GF-D8 (cell line): ENCODE measurements around the gene VSTM2A.
"Not testable (repeated sequence)": the region's sequence is repeated elsewhere in the genome, so short reads cannot be mapped to it uniquely, and the experiment has no call there.

Source experiments
- DNase-seq: peaks from one replicate; lab custom pipeline; 2025; lab: John Stamatoyannopoulos, UW

The VSTM2A gene, protein sequence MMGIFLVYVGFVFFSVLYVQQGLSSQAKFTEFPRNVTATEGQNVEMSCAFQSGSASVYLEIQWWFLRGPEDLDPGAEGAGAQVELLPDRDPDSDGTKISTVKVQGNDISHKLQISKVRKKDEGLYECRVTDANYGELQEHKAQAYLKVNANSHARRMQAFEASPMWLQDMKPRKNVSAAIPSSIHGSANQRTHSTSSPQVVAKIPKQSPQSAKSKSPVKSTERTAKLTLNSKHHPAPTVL

DNA sequence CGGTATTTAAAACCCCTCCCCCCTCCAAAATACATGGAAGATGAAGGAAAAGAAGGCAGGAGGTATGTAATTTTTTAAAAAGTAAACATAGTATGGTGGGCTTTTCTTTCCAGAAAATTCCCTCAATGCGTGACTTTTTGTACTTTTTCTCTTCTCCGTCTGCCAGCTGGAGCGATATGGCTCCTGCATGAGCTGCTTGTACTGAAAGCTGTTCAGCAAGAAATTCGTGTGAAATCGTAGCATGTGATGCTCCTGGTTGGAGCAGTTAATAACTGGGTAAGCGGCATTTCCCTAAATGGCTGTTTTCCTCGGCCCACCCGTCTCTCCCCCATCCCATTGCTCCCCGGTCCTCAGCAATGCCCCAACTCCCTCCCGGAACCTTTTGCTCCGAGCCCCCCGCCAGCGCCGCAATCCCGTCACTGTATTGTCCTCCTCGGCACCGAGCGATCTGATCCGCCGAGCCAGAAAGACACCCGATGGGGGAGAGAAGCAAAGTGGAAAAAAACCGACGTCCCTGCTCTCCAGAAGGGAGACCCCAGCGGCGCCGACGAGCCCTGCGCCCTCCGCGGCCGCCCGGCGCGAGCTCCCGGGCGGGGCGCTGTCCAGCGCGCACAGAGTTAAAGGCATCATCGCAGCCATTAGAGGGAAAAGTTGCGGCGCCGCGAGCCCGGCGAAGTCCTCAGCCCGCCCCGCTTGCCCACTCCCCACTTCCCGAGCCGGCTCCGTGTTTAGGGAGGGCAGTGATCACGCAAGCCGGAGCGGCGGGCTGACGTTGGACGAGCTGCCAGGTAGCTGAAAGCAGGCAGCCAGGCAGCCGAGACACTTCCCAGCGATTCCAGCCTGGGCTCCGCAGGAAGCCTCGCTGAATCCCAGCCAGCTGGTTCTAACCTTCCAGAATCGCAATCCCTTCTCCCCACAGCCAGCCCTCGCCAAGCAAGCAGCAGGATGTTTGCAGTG, at the start of gene VSTM2A:
VSTM2A (plus strand) TSS at position 707 of the 957 bp plus-strand sequence. CDS start 356 bp downstream, outside the sequence.
- DNase-seq = no peak

DNA sequence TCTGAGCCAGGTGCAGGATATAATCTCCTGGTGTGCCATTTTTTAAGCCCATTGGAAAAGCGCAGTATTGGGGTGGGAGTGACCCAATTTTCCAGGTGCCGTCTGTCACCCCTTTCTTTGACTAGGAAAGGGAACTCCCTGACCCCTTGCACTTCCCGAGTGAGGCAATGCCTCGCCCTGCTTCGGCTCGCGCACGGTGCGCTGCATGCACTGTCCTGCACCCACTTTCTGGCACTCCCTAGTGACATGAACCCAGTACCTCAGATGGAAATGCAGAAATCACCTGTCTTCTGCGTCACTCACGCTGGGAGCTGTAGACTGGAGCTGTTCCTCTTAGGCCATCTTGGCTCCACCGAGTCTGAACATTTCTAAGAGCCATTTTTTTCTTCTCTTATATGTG, 37.6 kb upstream of the VSTM2A start:
- not testable (repeated sequence) for DNase-seq

DNA sequence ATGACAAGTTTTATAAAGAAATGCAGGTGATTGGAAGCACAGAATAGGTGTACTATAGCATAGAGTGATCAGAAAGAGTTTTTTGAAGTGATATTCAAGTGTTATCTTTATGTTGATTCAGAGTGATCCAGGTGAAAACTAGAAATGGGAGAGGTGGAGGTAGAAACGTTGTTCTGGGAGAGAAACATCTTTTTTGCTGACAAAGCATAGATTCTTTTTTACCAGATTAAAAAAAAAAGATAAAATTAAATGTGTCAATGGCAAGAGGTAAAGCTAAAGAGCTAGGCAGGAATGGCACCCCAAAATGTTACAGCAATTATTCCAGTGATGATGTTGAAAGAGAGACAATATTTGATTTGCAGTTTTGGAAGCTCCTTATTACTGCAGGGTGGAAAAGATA, 12.6 kb upstream of the VSTM2A start:
- DNase-seq = no peak

DNA sequence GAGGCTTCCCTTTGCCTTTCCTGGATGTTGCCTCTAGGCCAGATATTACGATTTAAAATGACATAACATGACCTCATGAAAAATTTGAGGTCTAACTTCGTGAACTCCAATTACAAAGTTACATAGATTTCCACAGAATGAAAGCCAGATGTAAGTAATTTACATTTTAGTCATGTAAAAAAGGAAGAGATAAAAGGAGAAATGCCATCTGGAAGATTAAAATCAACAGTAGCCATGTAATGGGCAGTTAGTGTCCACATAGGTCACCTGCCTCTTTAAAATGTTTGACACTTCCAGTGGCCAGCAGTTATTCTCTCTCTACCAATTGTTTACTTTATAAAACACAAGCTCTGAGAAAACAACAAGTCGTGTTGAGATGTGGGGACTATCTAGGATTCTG, 4.1 kb upstream of the VSTM2A start:
- DNase-seq = no peak

DNA sequence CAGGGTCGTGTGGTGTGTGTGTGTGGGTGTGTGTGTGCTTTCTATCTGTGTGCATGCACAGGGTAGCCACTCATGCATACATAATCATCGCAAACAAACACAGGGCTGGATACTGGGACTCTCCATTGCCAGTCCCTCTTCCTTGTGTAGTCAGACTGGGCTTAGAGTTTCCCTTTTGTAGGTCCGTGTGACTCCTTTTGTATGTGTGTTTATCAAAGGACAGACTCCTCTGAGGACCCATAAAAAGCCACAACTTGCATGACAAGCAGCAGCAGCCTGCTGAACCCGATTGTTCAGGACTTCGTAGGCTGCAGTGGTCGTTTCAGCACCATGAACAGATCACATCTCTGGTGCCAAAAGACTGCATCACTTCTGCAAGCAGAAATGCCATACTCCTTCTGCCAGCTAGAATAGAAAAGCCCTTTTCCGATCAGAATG, 895 bp downstream of the VSTM2A start:
- no peak for DNase-seq

DNA sequence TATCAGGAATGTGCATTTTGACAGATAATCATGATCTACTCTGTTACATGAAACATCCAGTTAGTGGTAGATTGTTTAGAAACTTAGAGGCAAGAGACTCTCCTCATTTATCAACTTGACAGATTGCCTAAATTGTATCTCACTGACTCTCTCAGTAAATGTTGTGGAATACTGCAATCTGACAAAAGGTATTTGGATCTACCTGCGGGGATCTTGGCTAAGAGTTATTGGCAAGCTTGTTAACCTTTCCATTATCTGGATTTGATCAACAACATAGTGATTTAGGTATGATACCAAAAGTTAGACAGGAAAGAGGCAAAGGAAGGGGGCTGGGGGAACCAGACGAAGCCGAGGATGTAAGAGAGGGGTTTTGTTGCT, 2.0 kb downstream of the VSTM2A start:
- DNase-seq = no peak

DNA sequence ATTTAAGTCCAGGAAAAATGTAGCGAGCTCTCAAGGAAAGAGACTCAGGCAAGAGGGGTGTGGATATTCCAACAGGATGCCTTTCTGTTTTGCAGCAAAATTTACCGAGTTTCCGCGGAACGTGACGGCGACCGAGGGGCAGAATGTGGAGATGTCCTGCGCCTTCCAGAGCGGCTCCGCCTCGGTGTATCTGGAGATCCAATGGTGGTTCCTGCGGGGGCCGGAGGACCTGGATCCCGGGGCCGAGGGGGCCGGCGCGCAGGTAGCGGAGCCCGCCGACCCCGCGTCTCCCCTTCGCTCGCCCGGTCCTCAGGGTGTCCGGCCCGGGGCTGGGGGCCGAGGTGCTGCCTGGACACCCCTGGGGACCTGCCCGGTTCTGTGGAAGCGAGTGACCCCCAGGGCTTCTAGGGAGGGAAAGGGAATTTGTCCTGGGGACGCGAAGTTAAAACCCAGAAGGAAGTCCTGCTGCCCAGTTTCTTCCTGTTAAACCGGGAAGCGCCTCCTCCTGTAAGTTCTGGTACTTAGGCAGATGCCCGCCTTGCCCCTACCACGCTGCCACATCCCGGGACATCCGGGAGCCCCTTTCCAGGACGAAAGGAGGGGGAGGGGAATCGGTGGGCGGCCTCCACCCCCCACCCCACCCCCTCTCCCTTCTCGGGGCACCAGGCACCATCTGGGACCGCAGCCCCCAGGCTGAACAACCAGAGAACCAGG, 2.5 kb downstream of the VSTM2A start:
- DNase-seq = no peak

DNA sequence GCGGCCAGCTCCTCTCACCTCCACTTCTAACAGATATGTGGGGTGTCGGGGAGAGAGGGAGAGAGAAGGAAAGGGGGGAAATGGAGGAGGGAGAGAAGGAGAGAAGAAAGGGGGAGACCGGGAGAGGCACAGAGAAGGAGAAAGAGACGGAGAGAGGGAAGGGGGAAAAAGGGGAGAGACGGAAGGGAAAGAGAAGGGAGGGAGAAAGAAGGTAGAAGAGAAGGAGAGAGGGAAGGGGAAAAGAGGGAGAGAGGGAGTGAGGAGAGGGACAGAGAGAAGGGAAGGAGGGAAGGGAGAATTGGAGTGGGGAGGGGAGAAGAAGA, 3.0 kb downstream of the VSTM2A start:
- DNase-seq = no peak

DNA sequence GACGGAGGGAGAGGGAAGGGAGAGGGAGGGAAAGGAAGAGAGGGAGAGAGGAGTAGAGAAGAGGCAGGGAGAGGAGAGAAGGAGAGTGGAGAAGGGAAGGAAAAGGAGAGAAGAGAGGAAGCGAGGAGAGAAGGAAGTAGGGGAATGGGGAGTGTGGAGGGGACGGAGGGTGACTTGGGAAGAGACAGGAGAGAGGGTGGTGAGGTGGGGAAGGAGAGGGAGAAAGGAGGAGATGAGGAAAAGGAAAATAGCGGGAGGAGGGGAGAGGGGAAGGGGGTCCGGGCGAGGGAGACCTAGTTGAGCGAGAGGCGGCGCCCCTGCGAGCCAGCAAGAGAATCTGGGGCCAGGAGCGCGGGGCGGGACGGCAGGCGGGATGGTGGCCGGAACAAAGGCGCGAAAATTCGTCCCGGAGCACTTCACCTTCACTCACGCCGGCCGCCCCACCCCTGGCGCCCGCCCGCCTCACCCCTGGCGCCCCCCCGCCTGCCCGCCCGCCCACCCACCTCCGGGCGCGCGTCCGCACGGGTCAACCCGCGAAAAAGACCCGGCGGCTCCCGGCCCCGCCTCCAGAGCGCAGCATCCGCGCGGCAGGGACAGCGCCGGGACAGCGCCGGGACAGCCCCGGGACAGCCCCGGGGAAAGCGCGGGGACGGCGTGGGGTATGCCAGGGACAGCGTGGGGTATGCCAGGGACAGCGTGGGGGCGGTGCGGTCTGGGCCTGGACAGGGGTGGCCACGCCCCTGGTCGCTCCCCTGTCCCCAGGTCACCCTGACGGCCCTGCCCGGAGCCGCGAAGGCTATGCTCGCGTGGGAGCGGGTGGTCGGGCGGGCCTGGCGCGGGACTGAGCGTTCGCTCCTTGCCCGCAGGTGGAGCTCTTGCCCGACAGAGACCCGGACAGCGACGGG, 4.2 kb downstream of the VSTM2A start:
- DNase-seq = no peak

DNA sequence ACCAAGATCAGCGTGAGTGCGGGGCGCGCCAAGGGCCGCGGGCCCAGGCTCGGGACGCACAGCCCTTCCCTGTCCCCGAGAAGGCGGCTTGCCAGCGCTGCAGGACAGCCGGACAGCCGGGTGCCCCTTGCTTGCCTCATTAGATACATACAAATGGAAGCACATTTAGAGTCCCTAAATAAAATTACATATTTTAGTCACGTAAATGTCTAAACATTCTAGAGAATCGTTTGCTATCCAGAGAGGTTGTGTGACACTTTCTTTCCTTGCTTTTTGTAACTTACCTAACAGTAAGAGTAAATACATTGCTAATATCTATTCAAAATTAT, 4.8 kb downstream of the VSTM2A start:
- DNase-seq = no peak

DNA sequence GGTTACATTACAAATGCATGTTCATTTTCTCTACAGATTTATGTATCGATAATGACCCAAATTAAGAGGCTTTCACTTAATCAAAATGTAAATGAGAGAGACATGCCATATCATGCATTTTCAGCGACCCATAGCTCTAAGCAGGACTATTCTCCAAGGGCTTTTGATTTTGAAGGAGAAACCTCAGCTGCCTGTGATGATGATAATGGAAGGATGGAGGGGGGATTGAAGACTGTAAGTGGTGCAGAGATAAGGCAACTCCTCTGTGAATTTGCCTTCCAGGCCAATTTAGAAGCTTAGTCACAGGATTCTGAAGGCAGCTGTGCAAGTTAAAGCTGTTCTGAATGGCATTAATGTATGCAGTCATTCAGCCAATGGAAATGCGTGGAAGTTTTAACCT, 8.3 kb downstream of the VSTM2A start:
- DNase-seq = no peak

DNA sequence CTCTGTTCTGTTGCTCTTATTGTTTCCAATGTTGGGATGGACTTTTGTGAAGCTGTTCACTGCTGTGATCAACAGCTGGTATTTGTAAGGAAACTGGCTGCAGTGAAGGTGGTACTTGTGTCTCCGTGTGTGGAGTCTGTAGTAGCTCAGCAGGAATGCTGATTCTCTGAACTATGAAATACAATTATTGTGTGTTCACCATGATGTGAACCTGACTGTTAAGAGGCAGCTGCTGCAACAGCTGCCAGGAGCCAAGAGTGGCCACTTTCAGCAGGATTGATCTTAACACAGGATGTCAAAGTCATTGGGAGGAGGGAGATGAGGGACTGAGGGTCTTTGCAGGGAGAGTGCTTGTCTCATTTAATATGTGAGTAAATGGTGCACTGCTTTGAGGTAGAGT, 13.9 kb downstream of the VSTM2A start:
- no peak for DNase-seq

DNA sequence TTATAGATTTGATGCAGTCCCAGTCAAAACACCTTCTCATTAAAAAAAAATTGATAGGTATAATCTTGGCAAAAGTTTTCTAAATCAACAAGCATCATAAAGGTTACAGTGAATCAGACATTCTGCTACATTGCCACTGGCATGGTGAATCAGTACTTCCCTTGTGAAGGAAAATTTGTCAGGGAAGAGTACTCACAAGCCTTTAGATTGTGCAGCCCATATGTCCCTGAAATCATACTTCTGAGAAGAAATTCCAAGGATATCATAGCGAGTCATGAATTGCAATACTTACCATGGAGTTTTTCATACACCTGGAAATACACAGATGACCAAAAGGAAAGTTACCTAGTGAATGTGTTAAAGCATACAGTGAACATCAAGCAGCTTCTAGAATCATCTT, 17.2 kb downstream of the VSTM2A start:
- no peak for DNase-seq

DNA sequence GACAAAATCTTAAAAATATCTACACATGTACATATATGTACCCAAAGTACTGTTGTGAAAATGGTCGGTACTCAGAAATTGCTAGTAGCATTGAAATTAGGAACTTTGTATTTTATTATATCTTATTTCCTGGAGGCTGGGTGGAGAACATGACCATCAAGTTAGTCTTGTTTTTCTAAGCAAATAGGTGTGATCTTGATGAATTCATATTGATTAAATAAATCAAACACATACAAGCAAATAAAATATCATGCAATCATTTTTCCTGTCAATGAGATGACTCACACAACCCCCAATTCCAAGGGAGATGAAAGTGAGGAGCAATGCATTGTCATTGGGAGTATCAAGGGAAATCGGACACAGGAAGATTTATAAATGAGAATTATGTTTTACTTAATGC, 18.0 kb downstream of the VSTM2A start:
- no peak for DNase-seq

DNA sequence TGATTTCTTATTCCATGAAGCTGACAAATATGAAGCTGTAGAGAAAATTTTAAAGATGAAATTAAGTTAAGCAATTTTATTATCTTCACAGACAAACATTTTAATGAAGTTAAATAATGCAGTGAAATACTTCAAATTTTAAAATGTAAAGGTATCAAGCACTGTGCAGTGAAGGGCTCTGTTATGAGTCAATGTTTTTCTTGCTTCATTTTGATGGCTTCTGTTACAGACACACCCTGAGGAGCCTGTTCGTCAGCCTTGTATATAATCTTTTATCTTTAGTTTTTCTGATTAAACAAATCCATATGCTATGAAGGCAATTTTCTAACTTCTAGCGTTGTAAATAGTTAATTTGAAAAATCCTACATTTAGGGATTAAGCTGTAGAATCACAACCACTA, 18.5 kb downstream of the VSTM2A start:
- no peak for DNase-seq

DNA sequence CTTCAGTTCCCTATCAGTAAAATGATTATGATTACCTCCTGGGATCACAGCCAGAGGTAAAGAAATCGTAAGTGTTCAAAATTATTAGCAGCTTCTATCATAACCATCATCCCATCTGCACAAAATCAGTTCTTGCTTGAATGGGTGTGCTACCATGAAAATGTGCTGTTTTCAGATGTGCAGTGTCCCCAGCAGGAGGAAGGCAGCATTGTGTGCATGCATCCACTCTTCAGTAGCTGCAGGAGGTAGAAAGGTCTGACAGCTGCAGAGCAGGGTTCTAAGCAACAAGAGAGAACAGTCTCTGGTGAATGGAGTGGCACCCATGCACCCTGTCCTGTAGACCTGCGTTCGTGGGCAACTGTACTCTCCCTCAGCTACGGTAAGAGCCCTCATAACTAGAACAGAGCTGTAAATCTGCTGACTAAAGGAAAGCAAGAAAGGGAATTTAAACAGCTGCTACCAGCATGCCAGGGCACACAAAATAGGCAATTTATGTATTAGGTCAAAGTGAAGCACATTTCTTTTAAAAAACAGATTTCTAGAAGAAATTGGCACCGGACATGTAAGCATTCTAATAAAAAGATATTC, 21.2 kb downstream of the VSTM2A start:
- no peak for DNase-seq

DNA sequence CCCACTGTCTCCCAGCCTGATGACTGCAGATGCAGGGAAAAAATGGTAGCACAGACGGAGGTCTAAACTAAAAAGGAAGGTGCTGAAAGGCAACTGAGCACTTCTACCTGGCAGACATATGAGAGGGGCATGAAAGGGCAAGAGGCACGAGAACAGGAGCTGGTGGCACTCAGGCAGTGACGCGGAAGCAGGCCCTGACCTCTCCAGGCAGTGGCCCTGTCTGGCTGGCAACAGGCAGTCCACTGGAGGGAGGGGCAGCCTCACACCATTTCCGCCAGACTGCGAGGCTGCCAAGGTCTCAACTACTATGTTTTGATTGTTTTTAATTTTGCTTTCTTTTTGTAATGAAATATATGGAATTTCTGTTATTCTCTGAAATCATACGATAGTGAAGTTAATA, 23.3 kb downstream of the VSTM2A start:
- DNase-seq = no peak

DNA sequence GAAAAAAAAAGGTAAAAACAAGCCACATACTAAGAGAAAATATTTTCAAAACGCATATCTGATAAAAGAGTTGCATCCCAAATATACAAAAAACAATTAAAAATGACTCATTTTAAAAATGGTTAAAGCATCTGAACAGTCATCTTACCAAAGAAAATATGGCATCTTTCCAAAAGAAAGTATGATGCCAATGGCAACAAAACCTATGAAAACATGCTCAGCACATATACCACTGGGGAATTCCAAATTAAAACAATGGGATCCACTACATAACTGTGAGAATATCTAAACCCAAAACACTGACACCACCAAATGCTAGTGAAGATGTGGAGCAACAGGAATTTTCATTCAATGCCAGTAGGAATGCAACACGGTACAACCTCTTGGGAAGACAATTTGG, 39.3 kb downstream of the VSTM2A start:
- no peak for DNase-seq

DNA sequence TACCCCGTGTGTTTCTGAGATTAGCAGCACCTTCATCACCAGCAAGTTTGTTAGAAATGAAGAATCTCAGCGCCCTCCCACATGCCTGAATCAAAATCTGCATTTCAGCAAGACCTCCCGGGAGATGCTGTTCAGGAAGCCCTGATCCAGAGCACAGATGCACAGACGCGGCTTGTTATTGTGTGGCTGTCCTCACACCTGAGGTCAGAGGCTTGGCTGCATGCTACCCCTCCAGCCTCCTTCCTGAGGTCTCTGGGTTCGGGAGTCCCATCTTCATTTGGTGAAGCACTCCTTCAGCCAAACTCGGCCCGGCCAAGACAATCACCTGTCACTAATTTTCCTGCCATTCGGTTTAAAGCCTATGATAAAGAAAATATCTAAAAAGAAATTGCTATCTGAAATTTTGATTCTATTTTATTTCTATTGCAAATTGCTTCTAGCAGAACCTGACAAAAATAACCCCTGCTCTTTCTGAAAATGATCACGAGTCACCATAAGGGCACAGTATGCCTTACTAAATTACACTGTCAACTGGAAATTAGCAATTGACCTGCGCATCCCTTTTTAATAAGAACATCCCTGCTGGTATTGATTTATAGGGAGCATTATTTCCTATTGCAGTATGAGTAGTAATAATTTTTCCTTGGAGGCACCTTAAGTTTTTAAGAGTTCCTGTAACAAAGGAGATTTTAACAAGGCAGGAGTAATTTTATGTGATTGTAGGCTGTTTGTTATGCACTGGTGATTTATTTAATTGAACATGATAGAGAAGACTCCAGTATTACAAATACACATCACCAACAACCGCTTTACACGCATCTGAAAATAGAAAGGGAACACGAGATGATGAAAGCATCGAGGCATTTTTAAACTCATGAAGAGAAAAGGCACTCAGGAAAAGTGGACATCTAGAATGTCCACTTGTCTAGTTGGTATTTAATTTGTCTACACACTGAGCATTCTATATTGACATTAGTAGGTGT, 49.5 kb downstream of the VSTM2A start:
- no peak for DNase-seq

DNA sequence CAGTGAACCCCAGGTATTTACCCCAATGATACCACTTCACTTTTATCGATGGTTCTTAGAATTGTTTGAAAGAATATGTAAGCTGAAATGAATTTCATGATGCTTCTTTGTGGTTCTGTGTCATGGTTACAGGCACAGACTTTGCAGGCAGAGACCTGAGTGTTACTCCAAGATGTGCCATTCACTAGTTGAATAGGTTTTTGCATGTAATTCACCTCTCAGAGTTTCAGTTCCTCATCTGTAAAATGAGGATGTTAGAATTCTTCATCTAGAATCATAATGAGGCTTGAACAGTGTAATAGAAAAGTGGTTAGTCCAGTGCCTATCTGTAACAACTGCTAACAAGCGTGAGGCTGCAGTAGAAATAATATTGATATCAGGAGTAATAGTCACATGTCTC, 54.6 kb downstream of the VSTM2A start:
- DNase-seq = no peak
